NCI-H2196 (cell line): ENCODE measurements around the gene BOLA3.
"Not testable (repeated sequence)": the region's sequence is repeated elsewhere in the genome, so short reads cannot be mapped to it uniquely, and the experiment has no call there.

Experiments
- DNase-seq: peaks from one replicate; lab custom pipeline; 2025; ENCODE audit not compliant: unreplicated experiment; lab: John Stamatoyannopoulos, UW

BOLA3 gene

DNA sequence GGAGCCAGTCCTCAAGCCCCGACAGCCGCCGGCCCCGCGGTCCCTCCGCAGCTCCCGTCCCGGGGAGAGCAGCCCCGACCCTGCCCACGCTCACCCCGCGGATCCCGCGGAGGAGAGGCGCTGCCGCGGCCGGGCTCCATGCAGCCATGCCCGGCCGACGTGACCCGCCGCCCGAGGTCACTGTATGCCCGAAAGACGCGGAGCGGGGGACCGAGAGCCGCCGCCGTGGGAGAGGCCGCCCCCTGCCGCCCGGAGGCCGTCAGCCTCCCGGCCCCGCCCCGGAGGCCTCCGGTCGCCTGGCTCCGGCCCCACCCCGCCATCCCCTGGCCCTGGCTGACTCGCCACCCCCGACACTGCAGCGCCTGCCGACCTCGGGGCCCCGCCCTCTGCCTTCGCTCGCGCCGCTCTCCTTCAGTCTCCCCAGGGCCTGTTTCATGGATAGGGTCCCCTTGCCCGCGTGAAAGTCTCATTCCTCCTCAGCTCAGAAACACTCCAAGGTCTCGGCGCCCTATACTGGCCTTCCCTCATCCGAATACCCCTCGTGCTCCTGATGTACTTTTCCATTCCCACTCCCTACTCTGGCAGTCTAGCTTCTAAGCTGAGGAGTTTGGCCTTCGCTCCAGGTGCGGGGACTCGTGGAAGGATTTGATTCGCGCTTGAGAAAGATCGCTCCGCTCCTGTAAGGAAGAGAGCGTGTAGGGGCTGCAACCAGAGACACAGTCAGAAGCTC is at the start of gene BOLA3:
Gene BOLA3, minus strand, starts transcription at position 186 of the 730 bp plus-strand sequence. Its CDS starts 38 bp downstream, at position 148.
- DNase-seq = peak; percentile 66

GRCh38 chr2:74197049-74197448 is 49.3 kb upstream of the BOLA3 start:
- no peak for DNase-seq

DNA sequence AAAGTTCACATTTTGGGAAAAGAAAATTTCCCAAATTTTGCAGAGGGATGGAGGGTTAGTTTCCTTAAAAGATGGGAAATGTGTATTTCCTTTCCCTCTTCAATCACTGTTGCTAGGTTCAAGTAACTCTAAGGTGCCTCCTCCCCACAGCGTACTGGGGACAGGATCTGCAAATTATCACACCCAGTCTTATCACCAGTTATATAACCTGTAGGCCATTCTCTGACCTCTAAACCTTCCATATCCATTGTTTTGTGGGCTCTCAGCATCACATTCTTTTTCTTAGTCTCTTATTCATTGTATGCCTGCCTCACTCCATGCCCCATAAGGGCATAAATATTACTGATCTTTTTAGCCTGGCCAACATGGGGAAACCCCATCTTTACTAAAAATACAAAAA is 47.1 kb upstream of the BOLA3 start:
- DNase-seq = no peak

GRCh38 chr2:74191596-74192380 is 44.1 kb upstream of the BOLA3 start:
- no peak for DNase-seq

GRCh38 chr2:74188696-74189095 is 41.0 kb upstream of the BOLA3 start:
- DNase-seq = no peak

- peak; percentile 46 for DNase-seq
Observed at GRCh38 chr2:74188018-74188601, 40.4 kb upstream of the BOLA3 start.

DNA sequence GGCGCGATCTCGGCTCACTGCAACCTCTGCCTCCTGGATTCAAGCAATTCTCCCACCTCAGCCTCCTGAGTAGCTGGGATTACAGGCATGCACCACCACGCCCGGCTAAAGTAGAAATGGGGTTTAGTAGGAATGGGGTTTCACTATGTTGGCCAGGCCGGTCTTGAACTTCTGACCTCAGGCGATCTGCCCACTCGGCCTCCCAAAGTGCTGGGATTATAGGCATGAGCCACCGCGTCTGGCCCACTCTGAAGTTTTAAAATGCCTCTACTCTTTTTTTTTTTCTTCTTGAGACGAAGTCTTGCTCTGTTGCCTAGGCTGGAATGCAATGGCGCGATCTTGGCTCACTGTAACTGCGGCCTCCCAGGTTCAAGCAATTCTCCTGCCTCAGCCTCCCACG is 39.0 kb upstream of the BOLA3 start:
- DNase-seq = not testable (repeated sequence)

DNA sequence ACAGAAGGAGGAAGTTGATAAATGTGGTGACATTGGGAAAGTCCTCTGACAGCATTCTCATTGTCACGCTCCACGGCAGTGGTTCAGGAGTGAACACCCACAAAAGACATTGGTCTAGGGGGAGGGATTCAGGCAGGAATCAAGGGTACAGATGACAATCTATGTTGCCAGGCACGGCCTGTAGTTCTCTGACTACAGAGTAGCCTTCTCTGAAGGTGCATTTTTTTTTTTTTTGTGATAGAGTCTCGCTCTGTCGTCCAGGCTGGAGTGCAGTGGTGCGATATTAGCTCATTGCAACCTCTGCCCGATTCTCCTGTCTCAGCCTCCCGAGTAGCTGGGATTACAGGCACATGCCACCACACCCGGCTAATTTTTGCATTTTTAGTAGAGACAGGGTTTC is 38.3 kb upstream of the BOLA3 start:
- no peak for DNase-seq

DNA sequence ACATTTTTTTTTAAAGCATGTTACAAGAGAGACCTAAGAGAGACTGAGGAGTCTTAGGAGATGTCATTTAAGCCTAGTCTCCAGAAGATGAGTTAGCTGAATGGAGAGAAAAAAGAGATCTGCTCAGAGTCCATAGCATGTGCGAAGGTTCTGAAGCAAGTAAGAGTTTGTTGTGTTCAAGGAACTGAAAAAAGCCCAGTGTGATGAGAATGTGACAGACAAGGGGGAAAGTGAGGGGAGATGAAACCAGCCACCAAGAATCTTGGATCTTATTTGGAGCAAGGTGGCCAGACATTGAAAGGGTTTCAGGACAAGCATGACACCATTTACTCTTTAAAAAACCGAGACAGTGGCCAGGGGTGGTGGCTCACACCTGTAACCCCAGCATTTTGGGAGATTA is 36.2 kb upstream of the BOLA3 start:
- no peak for DNase-seq

DNA sequence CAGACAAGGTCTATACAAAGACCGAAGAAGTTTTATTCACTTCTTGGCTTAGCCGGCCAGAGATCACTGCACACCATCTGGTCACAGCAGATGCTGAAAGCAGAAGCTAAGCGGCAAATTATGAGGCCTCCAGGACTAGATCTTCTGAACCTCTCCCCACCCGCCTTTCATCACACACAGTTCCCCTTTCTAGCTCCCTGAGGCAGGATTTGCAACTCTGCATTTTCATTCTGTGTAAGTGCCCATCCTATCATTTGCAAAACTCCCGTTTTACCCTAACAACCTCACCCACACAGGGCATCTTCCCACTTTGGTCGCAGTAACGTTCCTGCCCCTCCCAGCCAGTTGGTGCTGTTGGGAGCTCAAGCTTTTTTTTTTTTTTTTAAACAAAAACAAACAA is 34.0 kb upstream of the BOLA3 start:
- DNase-seq = no peak

- DNase-seq = no peak
Observed at GRCh38 chr2:74179063-74179865, 31.6 kb upstream of the BOLA3 start.

DNA sequence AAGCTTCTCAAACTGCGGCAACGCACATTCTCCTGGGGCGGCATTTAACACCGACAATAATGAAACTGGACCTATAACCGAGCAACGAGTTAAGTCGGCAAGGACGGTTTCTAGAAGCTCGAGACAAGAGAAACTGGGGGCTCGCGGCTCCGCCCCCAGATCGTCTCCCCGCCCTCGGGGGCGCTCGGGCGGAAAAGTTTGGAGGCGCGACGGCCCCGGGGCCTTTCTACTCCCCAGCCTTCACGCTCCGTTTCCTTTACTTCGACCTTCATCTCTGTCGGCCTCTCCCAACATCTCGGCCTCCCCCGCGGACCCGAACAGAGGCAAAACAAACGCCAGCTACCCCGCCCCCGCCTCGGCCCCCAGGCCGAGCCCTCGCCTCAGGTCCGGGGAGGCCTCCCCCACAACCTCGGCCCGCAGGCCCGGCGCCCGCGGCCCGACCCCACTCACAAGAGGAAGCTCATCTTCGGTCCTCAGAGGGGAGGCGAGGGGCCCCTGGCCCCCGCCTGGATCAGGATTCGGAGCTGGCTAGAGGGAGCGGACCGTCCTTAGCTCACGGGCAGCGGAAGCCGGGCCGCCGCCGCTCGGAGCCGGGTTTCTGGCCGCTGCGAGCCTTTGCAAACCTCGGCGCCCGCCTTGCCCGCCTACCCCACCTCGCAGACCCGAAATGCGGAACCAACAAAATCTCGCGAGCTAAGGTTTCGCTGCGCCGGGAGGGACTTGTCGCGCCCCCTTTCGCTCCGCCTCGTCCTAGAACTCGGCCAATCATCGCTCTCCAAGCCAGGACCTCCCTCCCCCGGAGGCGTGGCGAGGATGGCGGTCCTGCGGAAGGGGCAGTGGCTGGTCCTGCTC is 30.7 kb upstream of the BOLA3 start, which contains the start of gene MOB1A:
Gene MOB1A, minus strand, starts transcription at position 669 of the 852 bp plus-strand sequence. Its CDS starts 205 bp downstream, at position 464.
- DNase-seq = peak; percentile 90

- DNase-seq = no peak
Observed at GRCh38 chr2:74177696-74178095, 30.0 kb upstream of the BOLA3 start.

- no peak for DNase-seq
Observed at GRCh38 chr2:74174909-74175308, 27.2 kb upstream of the BOLA3 start.

DNA sequence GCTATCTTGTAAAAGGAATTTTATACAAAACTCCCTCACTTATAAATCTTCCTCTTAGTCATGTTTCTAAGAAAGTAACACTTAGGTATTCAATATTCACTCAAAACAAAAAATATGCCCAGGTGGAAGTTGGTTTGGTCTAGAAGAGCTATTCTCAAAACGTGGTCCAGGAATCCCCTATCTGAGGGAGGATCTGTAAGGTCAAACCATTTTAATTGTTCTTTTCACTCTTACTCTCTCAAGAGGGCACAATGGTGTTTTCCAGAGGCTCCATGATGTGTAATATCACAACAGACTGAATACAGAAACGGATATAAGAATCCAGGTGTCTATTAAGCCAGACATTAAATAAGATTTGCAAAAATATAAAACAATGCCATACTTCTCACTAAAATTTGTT is 21.0 kb upstream of the BOLA3 start:
- no peak for DNase-seq

GRCh38 chr2:74164761-74165160 is 17.0 kb upstream of the BOLA3 start:
- no peak for DNase-seq

DNA sequence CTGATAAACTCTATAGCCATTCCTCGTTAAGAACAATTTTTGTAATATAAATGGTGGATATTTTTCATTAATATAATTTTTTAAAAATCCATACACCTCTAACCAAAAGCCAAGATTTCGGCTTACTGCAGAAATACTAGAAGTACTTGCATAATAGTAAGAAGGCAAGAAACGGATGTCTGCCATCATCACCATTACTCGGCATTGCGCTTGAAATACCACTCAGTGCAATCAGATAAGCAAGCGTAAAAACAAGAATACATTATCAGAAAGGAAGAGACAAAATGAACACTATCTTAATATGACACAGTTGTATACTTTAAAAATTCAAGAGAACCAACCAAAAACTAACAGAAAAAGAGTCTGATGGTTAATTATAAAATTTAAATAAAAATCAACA is 15.2 kb upstream of the BOLA3 start:
- no peak for DNase-seq

DNA sequence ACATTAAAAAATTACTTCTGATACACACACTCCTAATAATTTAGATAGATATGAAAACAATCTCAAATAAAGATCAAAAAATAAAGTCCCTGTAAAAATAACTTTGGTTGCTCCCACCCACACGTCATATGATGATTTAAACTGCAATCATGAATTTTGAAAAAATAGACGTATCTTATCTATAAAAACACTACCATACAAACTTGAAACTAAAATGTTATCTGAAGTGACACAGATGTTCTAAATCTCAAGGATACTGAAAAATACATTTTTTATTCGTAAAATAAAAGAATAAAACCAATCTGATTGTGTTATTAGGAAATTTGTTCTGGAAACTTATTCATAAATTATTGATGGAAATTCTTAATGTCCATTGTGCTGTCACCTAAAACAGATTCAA is 8.1 kb upstream of the BOLA3 start:
- DNase-seq = no peak

DNA sequence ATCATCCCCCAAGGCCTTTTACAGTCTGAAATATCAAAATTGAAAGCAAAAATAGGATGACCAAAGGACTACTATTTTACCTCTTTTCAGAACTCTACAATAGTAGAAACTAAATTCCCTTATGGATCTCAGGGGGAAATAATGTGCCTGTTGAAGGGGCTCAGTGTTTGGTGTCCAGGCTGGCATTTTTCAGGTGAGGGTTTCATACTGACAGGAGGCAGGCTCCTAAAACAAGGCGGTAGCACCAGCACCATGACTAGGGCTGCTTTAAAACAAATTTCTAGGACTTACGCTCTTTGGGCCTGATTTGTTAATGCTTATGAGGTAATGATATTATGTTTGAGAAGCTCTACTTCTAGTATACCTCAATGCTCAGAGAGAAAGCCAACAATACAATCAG is 5.2 kb upstream of the BOLA3 start:
- DNase-seq = no peak
